Sigmoid colon (tissue), 7 donors: Measurements from ENCODE around the gene KIF15. TPM values are rescaled to one million over a fixed set of nuclear protein-coding genes. Genes with fewer than 3 reads are reported as not detected.

Experiments
- DNase-seq: peaks from one replicate; pipeline ENCODE4 v3.0.0-alpha.2; 2019
- H3K27ac ChIP-seq, 4 donors: fragments of 200-600 bp; sonication (generic); one replicate each; pipeline ENCODE4 v1.5.1; 2016 to 2019; ENCODE audit warnings: mild to moderate bottlenecking in 1 of 4
- H3K27me3 ChIP-seq, 3 donors: fragments of 200-600 bp; sonication (generic); one replicate each; pipeline ENCODE4 v1.5.1; 2019; ENCODE audit warnings: mild to moderate bottlenecking in 1 of 3
- H3K36me3 ChIP-seq, 4 donors: fragments of 200-600 bp; sonication (generic); one replicate each; pipeline ENCODE4 v1.5.1; 2016 to 2019
- H3K4me1 ChIP-seq, 4 donors: fragments of 200-600 bp; sonication (generic); one replicate each; pipeline ENCODE4 v1.5.1; 2017 to 2019
- H3K4me3 ChIP-seq, 4 donors: fragments of 200-600 bp; sonication (generic); one replicate each; pipeline ENCODE4 v1.5.1; 2017 to 2019; ENCODE audit warnings: mild to moderate bottlenecking in 2 of 4, moderate library complexity in 1 of 4
- H3K9me3 ChIP-seq, 4 donors: fragments of 200-600 bp in 3 of 4; sonication (generic) in 3 of 4; one replicate each; pipeline versions ENCODE4 v1.5.1 to v1.6.1; 2013 to 2019
- CTCF ChIP-seq, 4 experiments: fragments of 450-650 bp in 3 of 4; fragments of 200-600 bp in 1 of 4; IDR thresholded peaks; one replicate each; pipeline ENCODE4 v1.5.1; 2016 to 2019; ENCODE audit warnings: antibody characterized with exemption in 4 of 4, mild to moderate bottlenecking in 3 of 4, moderate library complexity in 2 of 4
- EP300 ChIP-seq, 4 donors: sonication (generic); formaldehyde crosslinking; IDR thresholded peaks; one replicate each; pipeline ENCODE4 v1.6.1; 2017; ENCODE audit warnings: antibody characterized with exemption in 4 of 4
- POLR2A ChIP-seq, 2 donors: fragments of 450-650 bp; IDR thresholded peaks; one replicate each; pipeline ENCODE4 v1.6.1; 2016; ENCODE audit warnings: antibody characterized with exemption in 2 of 2, mild to moderate bottlenecking in 2 of 2, moderate library complexity in 2 of 2
- POLR2AphosphoS5 ChIP-seq, 4 donors: sonication (generic); formaldehyde crosslinking; IDR thresholded peaks; one replicate each; pipeline ENCODE4 v1.6.1; 2017; ENCODE audit warnings: antibody characterized with exemption in 4 of 4
- WGBS, 2 donors: extraction: QIAGEN DNeasy Blood & Tissue Kit; methylation state at CpG; one replicate each; pipeline ENCODE4 v1.1.7; 2013; 5-methylcytosine and 5-hydroxymethylcytosine counted together
- intact Hi-C: fragments of 100-400 bp; cut with DNase I; formaldehyde crosslinking; loops from one replicate; pipeline ENCODE4 v1.15.1; 2023
- polyA plus RNA-seq, 3 donors: library from polyadenylated mRNA; stranded (reverse); fragments of 200-250 nt; gene quantifications; one replicate each; pipeline ENCODE4 v1.2.3, GENCODE V29; 2013
- total RNA-seq, 4 donors: library from RNA; depleted of rRNA; stranded (reverse); fragments of >200 nt; gene quantifications; one replicate each; pipeline ENCODE4 v1.1.0, GENCODE V29; 2016
- donor health status: healthy with polysubstance abuse.
- donor health status: Bipolar disorder and iron deficiency.
- donor health status: healthy.

KIF15 gene
- total and polyA plus RNA-seq, 7 donors: 0.60 to 8.8 (median 1.1) TPM

GRCh38 chr3:44825264-44825925, 63.8 kb downstream of the KIF15 start:
- intact Hi-C loops: no loop called here
- Histone ChIP-seq H3K27me3 (no peaks in the 10 kb centered on the region), H3K4me1 (no peaks in the 10 kb centered on the region), H3K36me3 (no peaks in the 10 kb centered on the region), H3K9me3 (no peaks in the 10 kb centered on the region), H3K27ac (no peak overlapping the region), H3K4me3 (no peak overlapping the region)
- TF ChIP-seq POLR2A (IDR thresholded peaks at IDR 0.05): no peak
- TF ChIP-seq EP300 (IDR thresholded peaks at IDR 0.05): no peak
- no peak for TF ChIP-seq POLR2AphosphoS5 (IDR thresholded peaks at IDR 0.05)
- TF ChIP-seq CTCF (IDR thresholded peaks at IDR 0.05): no peak
- DNase-seq: no peak
- 90 to 92% methylated on average over 2 of the region's 2 CpGs for WGBS, 2 donors

- no peak for TF ChIP-seq POLR2AphosphoS5 (IDR thresholded peaks at IDR 0.05)
- intact Hi-C loops: no loop called here
Observed at GRCh38 chr3:44827196-44827595, 65.6 kb downstream of the KIF15 start.

GRCh38 chr3:44831232-44831631, 69.6 kb downstream of the KIF15 start:
- no peak for DNase-seq
- no peaks in the 10 kb centered on the region for H3K4me1 ChIP-seq
- 90 to 95% methylated on average over 5 of the region's 5 CpGs for WGBS, 2 donors
- H3K27ac ChIP-seq: no peak overlapping the region
- no peaks in the 10 kb centered on the region for H3K27me3 ChIP-seq
- H3K36me3 ChIP-seq: no peaks in the 10 kb centered on the region
- intact Hi-C loops: no loop called here
- H3K4me3 ChIP-seq: no peak overlapping the region
- H3K9me3 ChIP-seq: no peaks in the 10 kb centered on the region
- TF ChIP-seq EP300 (IDR thresholded peaks at IDR 0.05): no peak
- TF ChIP-seq CTCF (IDR thresholded peaks at IDR 0.05): no peak
- TF ChIP-seq POLR2A (IDR thresholded peaks at IDR 0.05): no peak
- TF ChIP-seq POLR2AphosphoS5 (IDR thresholded peaks at IDR 0.05): no peak

More at GRCh38 chr3:44827196-44827595, 65.6 kb downstream of the KIF15 start:
- WGBS, 2 donors: 88 to 96% methylated on average over 3 of the region's 3 CpGs
- Histone ChIP-seq H3K27me3 (no peaks in the 10 kb centered on the region), H3K27ac (no peak overlapping the region), H3K36me3 (no peaks in the 10 kb centered on the region), H3K9me3 (no peaks in the 10 kb centered on the region), H3K4me1 (no peaks in the 10 kb centered on the region), H3K4me3 (no peak overlapping the region)
- no peak for DNase-seq

GRCh38 chr3:44832032-44832431, 70.4 kb downstream of the KIF15 start:
- Histone ChIP-seq H3K4me3 (no peak overlapping the region), H3K9me3 (peaks cover 0 to 7% (median 0%) of the 10 kb centered on the region in 4 donors), H3K36me3 (no peaks in the 10 kb centered on the region), H3K27ac (no peak overlapping the region), H3K27me3 (no peaks in the 10 kb centered on the region), H3K4me1 (no peaks in the 10 kb centered on the region)
- TF ChIP-seq EP300 (IDR thresholded peaks at IDR 0.05): no peak
- TF ChIP-seq POLR2A (IDR thresholded peaks at IDR 0.05): no peak
- TF ChIP-seq CTCF (IDR thresholded peaks at IDR 0.05): no peak
- TF ChIP-seq POLR2AphosphoS5 (IDR thresholded peaks at IDR 0.05): no peak
- DNase-seq: no peak
- 96 to 97% methylated on average over 1 of the region's 1 CpG for WGBS, 2 donors
- intact Hi-C loops: no loop called here

GRCh38 chr3:44832965-44833364, 71.4 kb downstream of the KIF15 start:
- DNase-seq: no peak
- intact Hi-C loops: no loop called here
- Histone ChIP-seq H3K27me3 (no peaks in the 10 kb centered on the region), H3K4me1 (no peaks in the 10 kb centered on the region), H3K36me3 (no peaks in the 10 kb centered on the region), H3K27ac (no peak overlapping the region), H3K9me3 (peaks cover 0 to 8% (median 0%) of the 10 kb centered on the region in 4 donors), H3K4me3 (no peak overlapping the region)
- TF ChIP-seq EP300 (IDR thresholded peaks at IDR 0.05) (no peak), POLR2A (IDR thresholded peaks at IDR 0.05) (no peak), CTCF (IDR thresholded peaks at IDR 0.05) (no peak), POLR2AphosphoS5 (IDR thresholded peaks at IDR 0.05) (no peak)
- 96 to 99% methylated on average over 2 of the region's 2 CpGs for WGBS, 2 donors
